CD4-positive, alpha-beta T cell treated with Interleukin-21 for 1 hour (primary cell): Measurements from ENCODE around the gene SHROOM3.

ENCODE experiments used
- DNase-seq: peaks from one replicate; pipeline ENCODE4 v3.0.0-alpha.2; 2020

Gene SHROOM3

DNA sequence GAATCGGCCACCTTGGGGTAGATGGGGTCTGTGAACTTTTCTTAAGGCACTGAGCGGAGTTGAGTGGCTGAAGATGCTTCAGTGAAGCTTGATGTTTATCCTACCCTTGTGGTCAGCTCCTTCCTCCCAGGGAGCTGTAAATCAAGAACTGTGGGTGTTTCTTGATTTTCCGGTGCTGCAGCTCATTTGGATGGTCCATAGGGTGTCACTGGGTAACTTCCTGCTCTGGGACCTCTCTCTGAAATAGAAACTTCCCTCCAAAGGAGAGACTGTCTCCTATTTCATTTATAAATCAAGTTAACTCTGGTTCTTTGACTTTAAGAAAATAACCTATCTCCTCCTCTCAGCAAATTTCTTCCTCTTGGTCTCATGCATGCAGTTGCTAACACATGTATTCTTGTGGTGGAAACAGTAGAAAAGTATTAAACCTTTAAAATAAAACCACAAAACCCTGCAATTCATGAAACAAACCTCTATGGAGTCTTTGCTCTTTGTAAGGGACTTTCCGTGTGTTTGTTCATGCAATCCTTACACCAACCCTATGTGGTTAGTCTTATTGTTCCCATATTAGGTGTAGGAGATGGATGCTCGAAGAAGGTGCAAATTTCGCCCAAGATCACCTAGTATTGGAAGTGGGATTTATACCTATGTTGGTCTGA, 110.3 kb downstream of the SHROOM3 start:
- DNase-seq = no peak

DNA sequence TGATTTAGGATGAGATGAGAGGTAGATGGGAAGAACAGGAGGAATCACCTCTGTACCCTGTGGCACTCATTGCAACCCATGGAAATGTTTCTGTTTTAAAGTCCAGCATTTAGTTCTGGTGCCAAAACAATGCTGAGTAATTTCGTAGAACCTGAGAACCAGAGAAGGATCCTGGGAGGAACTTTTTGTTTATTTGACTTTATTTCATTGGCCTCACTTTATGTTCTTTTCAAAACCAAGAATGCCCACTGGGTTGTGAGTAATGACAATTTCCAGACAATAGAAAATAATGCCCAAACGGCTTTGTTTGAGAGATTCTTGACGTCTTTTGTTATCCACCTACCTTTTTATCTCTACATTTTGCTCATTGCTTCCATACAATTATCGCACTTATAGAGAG, 111.3 kb downstream of the SHROOM3 start:
- DNase-seq = no peak

DNA sequence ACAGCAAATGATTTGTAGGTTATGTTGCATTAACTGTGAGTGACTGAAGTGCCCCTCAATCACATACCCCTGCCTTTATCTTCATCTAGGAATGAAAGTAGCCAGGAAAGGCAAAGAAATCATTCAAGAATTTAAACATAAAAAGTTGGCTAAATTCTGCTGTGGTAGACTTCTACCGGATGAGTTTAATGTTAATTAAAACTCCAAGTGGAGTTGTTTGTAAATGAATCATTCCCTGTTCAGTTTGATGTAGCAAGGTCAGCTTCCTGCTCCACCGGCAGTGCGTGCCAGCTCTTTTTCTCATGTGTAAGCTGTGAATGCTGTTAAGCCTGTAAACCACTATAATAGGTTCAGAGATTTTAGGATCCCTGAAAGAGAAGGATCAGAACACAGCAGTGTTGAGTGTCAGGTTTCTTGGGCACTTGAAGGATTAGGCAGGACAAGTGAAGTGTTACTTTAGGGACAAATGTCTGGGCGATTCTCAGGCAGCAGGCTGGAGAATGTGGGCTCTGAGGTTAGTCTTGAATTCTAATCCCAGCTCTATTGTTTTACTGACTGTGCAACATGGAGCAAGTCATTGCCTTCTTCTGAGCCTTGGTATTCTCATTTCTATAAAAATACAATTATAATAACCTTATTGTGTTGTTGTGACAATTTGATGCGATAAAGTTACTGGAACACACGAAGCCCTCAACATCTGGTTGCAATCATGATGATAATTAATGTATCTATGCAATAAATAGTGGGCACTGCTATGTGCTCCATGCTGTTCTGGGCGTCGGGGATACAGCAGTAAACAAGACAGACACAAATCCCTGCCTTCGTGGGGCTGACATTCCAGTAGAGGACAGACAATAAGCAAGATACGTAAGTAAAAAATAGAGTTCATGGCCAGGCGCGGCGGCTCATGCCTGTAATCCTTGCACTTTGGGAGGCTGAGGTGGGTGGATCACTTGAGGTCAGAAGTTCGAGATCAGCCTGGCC, 112.0 kb downstream of the SHROOM3 start:
- DNase-seq = no peak

DNA sequence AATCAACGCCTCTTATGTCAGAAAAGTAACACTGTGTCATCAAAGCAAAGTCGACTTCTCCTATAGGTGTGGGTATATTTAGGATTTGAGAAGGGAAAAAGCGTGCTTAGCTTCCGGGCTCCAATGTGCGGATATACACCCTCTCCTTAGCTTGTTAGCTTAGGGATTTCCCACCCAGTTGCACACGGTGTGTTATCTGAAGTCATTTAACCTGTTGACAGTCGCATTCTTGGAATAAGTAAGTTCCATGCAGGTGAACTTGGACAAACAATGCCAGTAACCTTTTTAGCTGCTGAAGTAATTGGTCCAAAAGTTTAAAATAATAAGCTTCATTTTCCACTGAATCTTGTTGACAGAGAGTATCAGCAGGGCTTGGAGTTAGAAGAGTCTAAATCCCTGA, 113.7 kb downstream of the SHROOM3 start:
- DNase-seq = no peak

DNA sequence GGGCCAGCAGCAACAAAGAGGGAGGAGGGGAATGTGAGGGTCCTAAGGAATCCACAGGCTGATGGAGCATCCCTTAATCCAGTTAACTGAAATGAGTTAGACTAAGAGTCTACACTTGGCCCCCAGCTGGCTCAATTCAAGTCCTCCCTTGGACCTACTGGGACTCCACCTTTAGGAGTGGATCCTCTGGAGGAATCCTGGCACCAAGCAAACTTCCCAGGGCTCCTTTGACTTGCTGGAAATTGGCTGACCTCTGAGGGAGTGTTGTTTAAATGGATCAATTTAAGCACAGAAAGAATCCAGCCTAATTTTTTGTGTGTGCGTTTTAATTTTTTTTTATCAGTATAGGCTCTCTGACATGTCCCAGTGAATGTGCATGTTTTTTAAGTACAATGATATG, 114.7 kb downstream of the SHROOM3 start:
- DNase-seq = no peak

- no peak for DNase-seq
These were observed 116.1 kb downstream of the SHROOM3 start for GRCh38 chr4:76550966-76551780.

DNA sequence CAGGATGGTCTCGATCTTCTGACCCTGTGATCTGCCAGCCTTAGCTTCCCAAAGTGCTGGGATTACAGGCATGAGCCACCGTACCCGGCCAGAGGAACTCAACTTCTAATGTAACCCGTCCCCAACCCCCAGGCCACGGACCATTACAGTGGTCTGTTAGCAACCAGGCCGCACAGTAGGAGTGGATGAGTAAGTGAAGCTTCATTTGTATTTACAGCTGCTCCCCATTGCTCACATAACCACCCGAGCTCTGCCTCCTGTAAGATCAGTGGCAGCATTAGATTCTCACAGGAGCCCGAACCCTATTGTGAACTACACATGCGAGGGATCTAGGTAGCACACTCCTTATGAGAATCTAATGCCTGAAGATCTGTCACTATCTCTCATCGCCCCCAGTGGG, 119.6 kb downstream of the SHROOM3 start:
- no peak for DNase-seq

- no peak for DNase-seq
These were observed 121.4 kb downstream of the SHROOM3 start for GRCh38 chr4:76556452-76556851.

GRCh38 chr4:76558396-76559235, 123.6 kb downstream of the SHROOM3 start:
- no peak for DNase-seq

DNA sequence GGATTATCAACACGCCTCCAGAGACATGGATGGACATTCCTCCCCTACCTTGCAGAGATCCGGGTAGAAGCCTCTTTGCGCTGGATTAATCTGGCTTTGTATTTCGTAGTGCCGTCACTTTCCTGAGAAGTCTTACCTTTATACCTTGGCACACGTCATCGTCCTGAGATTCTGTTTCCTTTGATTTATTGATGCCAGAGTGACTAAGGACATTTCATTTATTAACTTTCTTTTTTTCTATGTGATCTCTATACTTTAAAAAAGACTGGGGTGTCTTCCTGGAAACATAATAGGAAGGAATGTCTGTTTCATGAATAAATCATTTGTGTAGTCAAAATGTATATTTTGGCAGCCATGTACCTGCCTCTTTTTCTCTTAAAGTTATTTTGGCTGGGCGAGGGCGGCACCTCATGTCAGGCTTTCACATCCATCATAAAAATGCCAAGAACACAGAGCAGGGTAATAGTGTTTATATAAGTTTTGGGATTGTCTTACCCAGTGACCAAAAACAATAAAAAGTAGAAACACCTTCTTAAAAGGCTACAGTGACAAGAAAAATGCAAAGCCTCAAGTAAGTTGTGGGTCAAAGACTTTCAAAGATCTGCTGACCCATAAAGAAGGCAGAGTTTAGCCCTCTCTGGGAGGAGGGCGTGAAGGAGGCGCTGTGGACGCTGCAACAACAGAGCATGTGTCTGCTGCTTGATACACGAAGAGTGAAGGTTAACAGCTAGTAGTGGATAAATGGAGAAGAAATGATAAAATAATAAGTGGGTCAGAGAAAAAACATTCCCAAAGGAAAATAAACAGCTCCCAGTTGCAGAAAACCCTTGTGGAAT, 124.4 kb downstream of the SHROOM3 start:
- DNase-seq = no peak

DNA sequence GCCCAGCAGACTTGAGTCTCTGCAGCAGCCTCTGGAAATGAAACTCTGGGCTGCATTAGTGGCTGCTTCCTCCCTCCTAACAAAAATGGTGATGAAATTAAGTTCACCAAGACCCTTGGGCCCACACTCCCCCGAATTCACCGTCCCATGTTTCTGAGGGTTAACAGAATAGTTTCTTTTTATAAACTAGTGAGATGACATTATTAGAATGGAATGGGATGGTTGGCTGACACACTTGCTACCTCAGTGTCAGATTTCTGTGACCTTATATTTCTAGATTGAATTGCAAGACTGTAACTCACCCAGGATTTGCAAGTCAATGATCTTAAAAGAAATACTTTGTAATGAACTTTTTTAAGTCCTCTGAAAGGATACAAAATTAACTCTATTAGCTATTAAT, 127.1 kb downstream of the SHROOM3 start:
- no peak for DNase-seq

DNA sequence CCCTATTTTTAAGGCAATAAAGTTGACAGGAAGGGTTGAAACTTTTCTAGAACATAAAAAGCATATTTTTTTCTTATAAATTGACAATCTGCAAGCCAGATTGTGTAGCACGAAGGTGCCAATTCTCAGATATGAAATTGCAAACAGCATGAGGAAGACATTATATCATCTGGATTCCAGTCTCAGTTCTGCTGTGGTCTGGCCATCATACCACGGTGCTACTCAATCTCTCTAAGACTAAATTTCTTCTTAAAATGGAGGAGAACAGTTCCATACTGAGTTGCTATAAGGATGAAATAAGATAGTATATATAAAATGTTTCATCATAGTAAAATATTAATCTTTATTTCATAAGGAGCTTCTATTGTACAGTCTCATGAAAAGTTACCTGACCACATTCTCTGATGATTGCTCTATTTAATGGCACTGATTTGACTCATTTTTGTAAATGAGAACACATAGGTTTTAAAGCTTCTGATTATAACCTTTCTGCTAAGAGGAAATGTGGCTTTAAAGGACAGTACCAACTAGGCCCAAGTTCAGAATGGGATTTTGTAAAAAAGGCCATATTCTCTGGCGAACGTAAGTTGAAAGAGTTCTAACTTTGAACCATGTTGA, 127.9 kb downstream of the SHROOM3 start:
- no peak for DNase-seq

GRCh38 chr4:76563454-76564122, 128.6 kb downstream of the SHROOM3 start:
- DNase-seq = no peak

GRCh38 chr4:76564123-76564915, 129.3 kb downstream of the SHROOM3 start:
- DNase-seq = no peak

- no peak for DNase-seq
These were observed 133.2 kb downstream of the SHROOM3 start for GRCh38 chr4:76568262-76568661.

DNA sequence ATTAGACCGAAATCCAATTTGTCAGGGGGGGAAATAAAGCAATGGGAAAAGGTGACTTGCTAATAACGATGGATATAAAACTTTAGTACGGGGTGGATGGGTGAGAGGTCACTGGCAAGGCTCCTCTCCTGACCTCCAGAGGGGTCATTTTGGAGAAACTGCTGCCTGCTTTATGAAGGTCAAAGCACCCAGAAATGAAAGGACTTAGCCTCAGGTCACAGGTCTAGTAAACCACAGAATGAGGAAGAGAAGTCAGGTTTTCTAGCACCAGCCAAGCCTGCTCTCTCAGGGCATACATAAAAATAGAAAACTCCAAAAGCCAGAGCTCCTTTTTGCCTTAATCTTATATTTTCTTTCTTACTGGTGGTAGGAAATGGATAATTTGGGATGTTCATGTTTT, 134.2 kb downstream of the SHROOM3 start:
- no peak for DNase-seq

GRCh38 chr4:76569706-76570105, 134.7 kb downstream of the SHROOM3 start:
- no peak for DNase-seq

DNA sequence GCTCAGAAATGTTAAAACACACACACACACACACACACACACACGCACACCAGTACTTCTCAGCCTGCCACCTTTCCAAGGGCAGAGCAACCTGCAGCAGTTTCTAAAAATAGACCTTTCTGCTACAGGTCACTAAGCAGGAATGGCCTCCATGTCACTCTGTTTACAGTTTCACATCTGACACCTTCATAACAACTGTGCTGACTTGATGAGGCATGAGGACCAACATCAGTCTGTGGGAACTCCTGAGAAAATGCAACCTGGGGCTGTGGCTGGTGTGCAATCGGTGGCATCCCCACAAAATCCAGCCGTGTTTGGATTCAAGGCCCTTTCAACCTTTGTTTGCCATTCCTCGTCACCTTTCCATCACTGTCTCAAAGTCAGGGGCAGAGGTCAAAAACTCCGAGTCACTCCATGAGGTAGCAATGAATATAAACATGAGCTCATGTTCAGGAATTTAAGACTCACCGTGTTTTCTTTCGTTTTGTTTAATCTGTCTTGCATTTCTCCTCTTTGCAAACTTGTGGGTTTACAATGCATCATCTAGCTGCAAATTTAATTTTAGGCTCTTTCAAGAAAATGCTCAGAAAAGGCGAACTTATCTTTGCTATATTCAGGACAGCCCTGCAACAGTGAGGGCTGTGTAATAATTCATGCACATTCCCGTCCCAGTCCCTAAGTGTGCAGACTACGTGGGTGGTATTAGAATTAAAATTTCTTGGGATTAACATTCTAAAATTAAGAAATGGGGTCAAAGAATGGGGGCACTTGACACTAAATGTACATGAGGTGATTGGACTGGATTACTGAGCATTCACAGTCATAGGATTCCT, 135.3 kb downstream of the SHROOM3 start:
- no peak for DNase-seq

DNA sequence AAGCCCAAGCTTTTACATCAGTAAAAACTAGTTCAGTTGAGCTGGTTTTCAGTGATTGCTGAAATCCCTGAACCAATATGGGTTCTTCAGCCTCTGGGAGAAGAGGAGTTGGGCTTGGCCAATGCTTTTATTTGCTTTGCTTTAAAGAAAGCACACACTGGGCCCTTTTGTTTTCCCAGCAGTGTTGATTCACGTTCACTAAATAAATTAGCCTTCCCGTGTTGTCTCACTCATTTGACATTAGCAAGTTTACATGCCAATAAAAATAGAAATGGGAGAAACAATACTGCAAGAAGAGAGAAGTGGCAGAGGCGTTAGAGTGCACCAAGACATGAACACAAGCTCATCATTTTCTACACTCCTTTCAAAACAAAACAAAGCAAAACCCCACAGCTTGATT, 136.2 kb downstream of the SHROOM3 start:
- DNase-seq = no peak
